ENCODE measurements around the gene USP9Y.

USP9Y gene

DNA sequence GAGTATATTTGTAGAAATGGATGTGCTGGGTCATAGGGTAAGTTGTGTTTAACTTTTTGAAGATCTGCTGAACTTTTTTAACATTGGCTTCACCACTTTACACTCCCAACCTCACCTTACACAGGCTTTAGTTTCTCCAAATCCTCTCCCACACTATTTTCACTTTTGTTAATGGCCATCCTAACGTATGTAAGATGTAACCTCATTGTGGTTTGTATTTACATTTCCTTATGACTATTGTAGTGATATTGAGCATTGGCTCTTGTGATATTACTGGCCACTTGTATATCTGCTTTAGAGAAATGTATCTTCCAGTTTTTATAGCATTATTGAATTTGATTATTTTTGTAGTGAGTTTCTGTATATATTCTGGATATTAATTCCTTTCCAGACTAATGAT, 93.0 kb downstream of the USP9Y start:
- no peak for DNase-seq (ENCODE audit: low spot score)

GRCh38 chrY:12808046-12808445, 107.0 kb downstream of the USP9Y start:
- no peak for DNase-seq (ENCODE audit: low spot score)

DNA sequence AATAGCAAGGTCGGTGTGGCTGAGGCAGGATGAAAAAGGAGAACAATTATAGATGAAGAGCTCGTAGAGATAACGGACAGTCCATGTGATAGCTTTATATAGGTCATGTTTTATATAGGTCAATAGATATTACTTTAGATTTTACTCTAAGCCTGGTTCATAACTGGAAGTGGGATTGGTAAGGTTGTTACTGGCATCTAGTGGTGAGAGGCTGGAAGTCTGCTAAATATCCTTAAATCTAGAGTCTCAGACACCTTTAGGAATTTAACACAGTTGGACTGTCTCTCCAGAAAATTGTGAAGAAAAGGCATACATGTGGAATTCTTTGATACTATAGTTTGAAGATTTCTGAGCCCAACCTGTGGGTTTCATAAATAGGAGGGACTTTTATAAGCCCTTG, 108.0 kb downstream of the USP9Y start:
- no peak for DNase-seq (ENCODE audit: low spot score)

DNA sequence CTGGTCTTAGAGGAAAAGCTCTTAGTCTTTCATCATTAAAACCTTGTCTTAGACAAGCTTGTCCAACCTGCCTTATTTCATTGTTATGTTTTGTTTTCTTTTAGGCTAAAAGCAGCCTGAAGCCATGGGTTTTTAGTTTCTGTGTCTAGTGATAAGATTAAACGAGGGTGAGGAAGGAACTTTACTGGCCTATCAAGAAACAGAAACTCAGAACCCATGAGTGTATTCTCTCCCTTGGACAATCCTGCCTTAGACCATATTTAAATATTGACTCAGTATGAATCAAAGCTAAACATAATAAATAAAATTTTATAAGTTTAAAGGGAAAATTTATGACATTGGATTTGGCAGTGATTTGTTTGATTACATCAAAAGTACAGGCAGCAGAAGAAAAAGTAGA, 122.4 kb downstream of the USP9Y start:
- no peak for DNase-seq (ENCODE audit: low spot score)

DNA sequence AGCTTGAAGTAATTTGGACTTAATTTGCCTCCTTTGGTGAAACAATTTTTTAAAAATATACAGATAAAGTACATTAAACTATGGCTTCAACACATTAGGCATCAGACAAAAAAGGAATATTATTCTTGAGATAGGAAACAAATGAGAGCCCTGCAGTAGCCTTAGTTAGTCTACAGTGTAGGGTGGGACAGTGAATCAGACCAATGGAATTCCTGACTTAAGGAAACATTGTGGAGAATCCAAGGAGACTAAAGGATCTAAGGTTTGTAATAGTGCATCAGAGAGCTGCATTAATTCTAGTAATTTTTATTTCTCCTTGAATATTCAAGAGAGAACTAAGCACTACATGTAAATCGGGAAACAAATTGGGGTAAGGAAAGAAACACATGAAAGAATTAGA, 125.8 kb downstream of the USP9Y start:
- no peak for DNase-seq (ENCODE audit: low spot score)

- no peak for DNase-seq (ENCODE audit: low spot score)
These were observed 132.3 kb downstream of the USP9Y start for GRCh38 chrY:12833284-12833683.

DNA sequence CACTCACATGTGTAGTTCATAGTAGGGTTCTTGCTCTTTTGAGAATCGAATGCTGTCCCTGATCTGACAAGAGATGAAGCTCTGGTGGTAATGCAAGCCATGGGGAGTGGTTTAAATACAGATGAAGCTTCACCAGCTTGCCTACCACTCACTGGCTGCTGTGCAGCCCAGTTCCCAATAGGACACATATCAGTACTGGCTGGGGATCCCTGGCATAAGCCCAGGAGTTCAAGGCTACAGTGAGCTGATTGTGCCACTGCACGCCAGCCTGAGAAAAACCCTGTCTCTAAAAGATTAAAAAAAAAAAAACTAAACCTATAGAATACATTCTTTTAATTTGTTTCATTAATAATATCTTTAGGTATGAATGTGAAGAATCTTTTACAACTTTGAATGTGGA, 136.5 kb downstream of the USP9Y start:
- DNase-seq (ENCODE audit: low spot score): no peak

DNA sequence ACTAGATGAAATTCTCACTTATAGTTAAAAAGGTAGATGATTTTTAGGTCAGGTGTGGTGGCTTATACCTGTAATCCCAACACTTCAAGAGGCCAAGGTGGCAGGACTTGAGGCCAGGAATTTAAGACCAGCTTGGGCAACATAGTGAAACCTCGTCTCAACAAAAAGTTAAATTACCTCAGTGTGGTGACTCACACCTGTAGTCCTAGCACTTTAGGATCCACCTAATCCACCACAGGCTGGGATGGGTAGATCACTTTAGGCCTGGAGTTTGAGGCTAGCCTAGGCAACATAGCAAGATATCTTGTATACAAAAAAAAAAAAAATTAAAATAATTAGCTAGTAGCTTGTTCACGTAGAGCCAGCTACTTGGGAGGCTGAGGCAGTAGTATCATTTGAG, 140.3 kb downstream of the USP9Y start:
- no peak for DNase-seq (ENCODE audit: low spot score)

GRCh38 chrY:12846793-12847192, 145.8 kb downstream of the USP9Y start:
- DNase-seq (ENCODE audit: low spot score): no peak

GRCh38 chrY:12855791-12856275, 154.8 kb downstream of the USP9Y start:
- DNase-seq (ENCODE audit: low spot score): no peak

DNA sequence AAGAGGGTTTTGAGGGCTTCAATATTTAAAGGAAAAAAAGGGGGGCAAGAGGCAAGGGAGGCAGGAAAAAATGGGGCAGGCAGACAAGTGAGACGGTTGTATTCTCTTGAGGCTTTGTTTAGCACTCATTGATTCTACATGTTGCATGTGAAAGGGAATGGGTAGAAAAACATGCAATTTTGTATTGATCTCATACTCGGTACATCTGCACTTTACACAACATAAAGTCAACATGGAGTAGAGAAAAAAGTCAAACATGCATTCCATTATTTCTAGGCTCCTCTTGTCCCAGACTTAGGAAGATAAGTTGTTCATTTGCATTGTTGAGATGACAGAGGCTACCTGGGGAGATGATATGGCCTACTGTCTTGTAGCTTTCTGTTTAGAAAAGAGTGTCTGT, 166.9 kb downstream of the USP9Y start:
- no peak for DNase-seq (ENCODE audit: low spot score)

- DNase-seq (ENCODE audit: low spot score): no peak
These were observed 195.9 kb downstream of the USP9Y start for GRCh38 chrY:12896973-12897372.

DNA sequence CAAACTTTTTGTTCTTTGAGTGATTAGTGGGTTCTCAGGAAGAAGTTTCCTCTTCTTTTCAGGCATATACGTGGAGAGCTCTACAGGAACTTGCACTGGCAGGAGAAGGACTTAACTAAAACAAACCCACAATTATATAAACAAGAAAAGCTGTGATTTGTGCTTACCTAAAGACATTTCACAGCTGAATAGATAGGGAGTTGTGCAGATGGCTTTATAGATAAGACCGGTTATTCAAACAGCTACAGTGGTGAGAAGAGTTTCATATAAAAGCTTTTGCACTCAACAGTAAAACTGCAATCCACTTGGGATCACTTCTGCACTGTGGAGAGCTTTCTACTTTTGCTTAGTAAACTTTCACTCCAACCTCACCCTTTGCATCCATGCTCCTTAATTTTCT, 197.6 kb downstream of the USP9Y start:
- no peak for DNase-seq (ENCODE audit: low spot score)

- no peak for DNase-seq (ENCODE audit: low spot score)
These were observed 203.8 kb downstream of the USP9Y start, which contains the start of gene DDX3Y for GRCh38 chrY:12904618-12905516. DDX3Y (plus strand) TSS chrY:12904868; CDS start chrY:12904937, 69 bp downstream.

DNA sequence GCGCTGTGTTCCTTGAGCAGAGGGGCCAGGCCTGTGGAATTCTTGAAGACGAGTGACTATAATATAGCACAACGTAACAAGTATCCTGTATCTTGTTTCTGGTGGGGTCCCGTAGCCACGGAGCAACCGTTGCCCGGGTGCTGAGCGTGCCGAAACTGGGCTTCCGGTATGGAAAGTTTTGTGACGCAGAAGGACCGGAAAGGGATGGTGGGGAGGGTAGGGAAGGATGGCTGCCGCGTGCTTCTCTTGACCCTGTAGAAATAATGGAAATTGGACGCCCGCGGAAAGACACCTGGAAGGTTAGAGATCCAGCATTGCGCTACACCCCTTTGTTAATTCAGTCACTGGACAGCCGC, 204.5 kb downstream of the USP9Y start:
- DNase-seq (ENCODE audit: low spot score): no peak

DNA sequence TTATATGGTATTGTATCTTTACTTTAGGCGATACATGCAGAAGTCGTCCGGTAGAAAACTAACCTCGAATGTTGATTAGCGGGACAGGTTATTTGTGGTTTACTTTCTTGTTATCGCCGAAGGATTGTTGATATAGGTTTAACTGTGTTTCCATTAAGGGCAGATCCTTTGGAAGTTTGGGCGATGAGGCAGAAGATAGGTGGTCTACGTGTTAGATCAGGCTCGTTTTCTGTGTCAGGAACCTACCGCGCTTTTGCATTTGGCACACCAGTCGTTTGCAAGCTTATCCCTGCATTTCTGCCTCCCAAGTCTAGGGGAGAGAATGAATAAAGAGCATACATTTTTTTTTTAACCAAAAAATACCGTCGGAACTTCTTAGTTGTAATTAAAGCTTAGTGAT, 204.9 kb downstream of the USP9Y start:
- no peak for DNase-seq (ENCODE audit: low spot score)

Data from HuH-7 (cell line).